ENCODE results near the gene CDH6. TPM values are rescaled to one million over a fixed set of nuclear protein-coding genes. Genes with fewer than 3 reads are reported as not detected.

CDH6 gene
- total RNA-seq, 2 donors from 2014 or later = 3.2 to 15.9 TPM

- Histone ChIP-seq H3K36me3 (no peaks in the 10 kb centered on the region), H3K27me3 (replicated peaks; ENCODE audit: insufficient read depth) (no peaks in the 10 kb centered on the region), H3K4me1 (ENCODE audit: control insufficient read depth in 1 of 2, low read depth in 2 of 2) (no peaks in the 10 kb centered on the region), H3K9me3 (no peaks in the 10 kb centered on the region), H3K27ac (no peak overlapping the region), H3K4me3 (no peak overlapping the region)
- TF ChIP-seq CTCF (IDR thresholded peaks at IDR 0.05) = no peak
- no peak for DNase-seq (ENCODE audit: low spot score)
- ATAC-seq (ENCODE audit: insufficient number of reproducible peaks, low FRiP score, low read depth) = no peak
Observed at GRCh38 chr5:31317665-31318064, 124.2 kb downstream of the CDH6 start.

- DNase-seq (ENCODE audit: low spot score) = no peak
- no peak overlapping the region for H3K4me3 ChIP-seq
- no peaks in the 10 kb centered on the region for H3K9me3 ChIP-seq
- H3K27ac ChIP-seq = no peak overlapping the region
- no peaks in the 10 kb centered on the region for H3K4me1 ChIP-seq (ENCODE audit: control insufficient read depth in 1 of 2, low read depth in 2 of 2)
- no peaks in the 10 kb centered on the region for H3K27me3 ChIP-seq (replicated peaks; ENCODE audit: insufficient read depth)
- H3K36me3 ChIP-seq = no peaks in the 10 kb centered on the region
- ATAC-seq (ENCODE audit: insufficient number of reproducible peaks, low FRiP score, low read depth) = no peak
- TF ChIP-seq CTCF (IDR thresholded peaks at IDR 0.05) = no peak
Observed at GRCh38 chr5:31319335-31319734, 125.8 kb downstream of the CDH6 start.

GRCh38 chr5:31322946-31323345, 129.5 kb downstream of the CDH6 start:
- DNase-seq (ENCODE audit: low spot score) = no peak
- Histone ChIP-seq H3K27ac (no peak overlapping the region), H3K9me3 (no peaks in the 10 kb centered on the region), H3K4me3 (no peak overlapping the region), H3K4me1 (ENCODE audit: control insufficient read depth in 1 of 2, low read depth in 2 of 2) (no peaks in the 10 kb centered on the region), H3K27me3 (replicated peaks; ENCODE audit: insufficient read depth) (no peaks in the 10 kb centered on the region), H3K36me3 (no peaks in the 10 kb centered on the region)
- ATAC-seq (ENCODE audit: insufficient number of reproducible peaks, low FRiP score, low read depth) = no peak
- no peak for TF ChIP-seq CTCF (IDR thresholded peaks at IDR 0.05)

GRCh38 chr5:31324842-31325241, 131.4 kb downstream of the CDH6 start:
- Histone ChIP-seq H3K36me3 (no peaks in the 10 kb centered on the region), H3K4me3 (no peak overlapping the region), H3K27ac (no peak overlapping the region), H3K4me1 (ENCODE audit: control insufficient read depth in 1 of 2, low read depth in 2 of 2) (no peaks in the 10 kb centered on the region), H3K9me3 (no peaks in the 10 kb centered on the region), H3K27me3 (replicated peaks; ENCODE audit: insufficient read depth) (no peaks in the 10 kb centered on the region)
- TF ChIP-seq CTCF (IDR thresholded peaks at IDR 0.05) = no peak
- DNase-seq (ENCODE audit: low spot score) (no peak), ATAC-seq (ENCODE audit: insufficient number of reproducible peaks, low FRiP score, low read depth) (no peak)

GRCh38 chr5:31328040-31328733, 134.7 kb downstream of the CDH6 start:
- ATAC-seq (ENCODE audit: insufficient number of reproducible peaks, low FRiP score, low read depth) (no peak), DNase-seq (ENCODE audit: low spot score) (no peak)
- Histone ChIP-seq H3K27me3 (replicated peaks; ENCODE audit: insufficient read depth) (no peaks in the 10 kb centered on the region), H3K27ac (no peak overlapping the region), H3K36me3 (no peaks in the 10 kb centered on the region), H3K9me3 (no peaks in the 10 kb centered on the region), H3K4me3 (no peak overlapping the region), H3K4me1 (ENCODE audit: control insufficient read depth in 1 of 2, low read depth in 2 of 2) (no peaks in the 10 kb centered on the region)
- TF ChIP-seq CTCF (IDR thresholded peaks at IDR 0.05) = no peak

All from thoracic aorta (tissue), 2 donors.